Brain microvascular endothelial cell (primary cell): ENCODE measurements around the gene DENND1A.

Experiments used
- DNase-seq: peaks from one replicate; pipeline ENCODE4 v3.0.0-alpha.2; 2020
- H3K27ac ChIP-seq: fragments of 250-450 bp; sonication (Bioruptor Pico); 2 replicates; pipeline ENCODE4 v1.5.1; 2020; ENCODE audit warnings: mild to moderate bottlenecking, moderate library complexity
- H3K27me3 ChIP-seq: fragments of 250-450 bp; sonication (Bioruptor Pico); replicated peaks from 2 replicates; pipeline ENCODE4 v1.5.1; 2020; ENCODE audit warnings: mild to moderate bottlenecking
- H3K36me3 ChIP-seq: fragments of 250-450 bp; sonication (Bioruptor Pico); replicated peaks from 2 replicates; pipeline ENCODE4 v1.5.1; 2020; ENCODE audit warnings: mild to moderate bottlenecking
- H3K4me3 ChIP-seq: 2 replicates; pipeline ENCODE4 v1.5.1; 2011; ENCODE audit warnings: low read depth, mild to moderate bottlenecking, control low read depth, low read length, moderate library complexity
- in situ Hi-C: cut with HindIII; loops from 2 replicates; pipeline ENCODE4 v1.10.0; 2017; ENCODE audit warnings: low sequenced_read_pairs, low pct_ligation_motif_present
- TF ChIP-seq, protein P1 (sequence below): IDR thresholded peaks from 2 replicates; pipeline ENCODE4 v1.5.1; 2011; ENCODE audit warnings: low read depth, mild to moderate bottlenecking, moderate library complexity, low read length, control low read depth, inconsistent platforms; ENCODE audit errors: missing control alignments

Gene DENND1A

DNA sequence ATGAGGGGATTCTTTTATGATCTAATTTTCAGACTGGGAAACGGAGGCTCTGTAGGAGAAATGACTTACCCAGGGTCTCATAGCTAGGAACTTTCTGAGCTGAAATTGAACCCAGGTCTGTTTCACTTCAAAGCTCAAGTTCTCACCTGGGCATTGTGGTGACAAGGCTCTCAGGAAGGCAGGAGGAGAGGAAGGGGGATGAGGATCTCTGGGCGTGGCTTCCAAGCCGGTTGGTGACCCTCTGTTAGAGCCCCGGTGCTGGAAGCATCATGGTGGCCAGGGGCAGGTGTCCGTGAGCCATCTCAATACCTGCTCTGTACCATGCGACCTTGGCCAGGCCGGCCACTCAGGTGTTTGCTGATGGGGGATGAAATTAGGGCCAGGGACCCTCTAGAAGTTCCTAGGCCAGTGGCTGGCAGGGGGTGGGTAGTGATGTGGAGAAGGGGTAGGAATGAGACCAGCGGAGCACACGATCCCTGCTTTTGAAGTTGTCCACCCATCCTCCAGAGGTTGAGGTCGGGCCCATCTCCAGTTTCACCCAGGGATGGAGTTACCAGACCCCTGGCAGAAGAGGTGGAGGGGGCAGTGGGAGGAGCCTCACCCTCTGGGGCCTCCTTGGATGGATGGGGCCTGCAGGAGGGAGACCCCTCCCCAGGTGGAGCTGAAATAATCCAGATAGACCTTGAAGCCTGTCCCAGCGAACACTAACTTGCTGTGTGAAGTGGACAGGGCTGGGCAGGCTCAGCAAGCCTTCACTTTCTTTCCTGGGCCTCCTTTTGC lies 568.0 kb downstream of the DENND1A start:
- in situ Hi-C loops, result no loop called here
- TF ChIP-seq, protein P1, sequence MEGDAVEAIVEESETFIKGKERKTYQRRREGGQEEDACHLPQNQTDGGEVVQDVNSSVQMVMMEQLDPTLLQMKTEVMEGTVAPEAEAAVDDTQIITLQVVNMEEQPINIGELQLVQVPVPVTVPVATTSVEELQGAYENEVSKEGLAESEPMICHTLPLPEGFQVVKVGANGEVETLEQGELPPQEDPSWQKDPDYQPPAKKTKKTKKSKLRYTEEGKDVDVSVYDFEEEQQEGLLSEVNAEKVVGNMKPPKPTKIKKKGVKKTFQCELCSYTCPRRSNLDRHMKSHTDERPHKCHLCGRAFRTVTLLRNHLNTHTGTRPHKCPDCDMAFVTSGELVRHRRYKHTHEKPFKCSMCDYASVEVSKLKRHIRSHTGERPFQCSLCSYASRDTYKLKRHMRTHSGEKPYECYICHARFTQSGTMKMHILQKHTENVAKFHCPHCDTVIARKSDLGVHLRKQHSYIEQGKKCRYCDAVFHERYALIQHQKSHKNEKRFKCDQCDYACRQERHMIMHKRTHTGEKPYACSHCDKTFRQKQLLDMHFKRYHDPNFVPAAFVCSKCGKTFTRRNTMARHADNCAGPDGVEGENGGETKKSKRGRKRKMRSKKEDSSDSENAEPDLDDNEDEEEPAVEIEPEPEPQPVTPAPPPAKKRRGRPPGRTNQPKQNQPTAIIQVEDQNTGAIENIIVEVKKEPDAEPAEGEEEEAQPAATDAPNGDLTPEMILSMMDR, result no peak
- no peak for DNase-seq
- no peak overlapping the region for H3K4me3 ChIP-seq
- peaks cover 2% of the 10 kb centered on the region for H3K27me3 ChIP-seq
- no peaks in the 10 kb centered on the region for H3K36me3 ChIP-seq
- H3K27ac ChIP-seq, result no peak overlapping the region

DNA sequence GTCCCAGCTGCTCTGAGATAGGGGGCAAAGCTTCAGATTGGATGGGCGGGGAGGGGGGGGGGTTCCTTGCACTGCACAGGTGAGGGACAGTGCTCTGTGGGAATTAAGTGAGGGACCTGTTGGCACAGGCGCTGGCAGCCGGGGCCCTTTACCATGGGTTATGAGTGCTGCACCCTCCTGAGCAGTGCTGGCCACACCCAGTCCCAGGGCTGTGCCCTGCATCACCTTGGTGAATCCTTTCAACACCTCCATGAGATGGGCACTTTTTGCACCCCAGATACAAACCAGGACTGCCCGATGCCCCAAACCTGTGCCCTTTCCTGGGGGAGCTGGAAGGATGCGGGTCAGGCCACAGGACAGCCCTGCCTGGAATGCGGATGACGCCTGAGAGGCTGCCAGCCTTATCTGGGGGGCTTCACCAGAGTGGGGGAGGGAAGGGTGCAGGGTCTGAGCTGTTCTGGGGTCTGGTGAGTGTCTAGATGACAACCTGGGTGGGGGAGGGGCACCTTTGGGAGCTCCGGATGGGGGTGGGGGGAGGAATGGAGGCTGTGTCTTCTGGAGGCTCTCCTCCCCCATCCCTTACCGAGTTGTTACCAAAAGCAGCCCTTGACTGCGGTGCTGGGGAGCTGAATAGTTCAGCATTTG lies 568.7 kb downstream of the DENND1A start:
- Histone ChIP-seq H3K36me3 (no peaks in the 10 kb centered on the region), H3K4me3 (no peak overlapping the region), H3K27ac (no peak overlapping the region), H3K27me3 (peaks cover 2% of the 10 kb centered on the region)
- in situ Hi-C loops, result no loop called here
- DNase-seq, result no peak
- TF ChIP-seq, protein P1, result no peak

DNA sequence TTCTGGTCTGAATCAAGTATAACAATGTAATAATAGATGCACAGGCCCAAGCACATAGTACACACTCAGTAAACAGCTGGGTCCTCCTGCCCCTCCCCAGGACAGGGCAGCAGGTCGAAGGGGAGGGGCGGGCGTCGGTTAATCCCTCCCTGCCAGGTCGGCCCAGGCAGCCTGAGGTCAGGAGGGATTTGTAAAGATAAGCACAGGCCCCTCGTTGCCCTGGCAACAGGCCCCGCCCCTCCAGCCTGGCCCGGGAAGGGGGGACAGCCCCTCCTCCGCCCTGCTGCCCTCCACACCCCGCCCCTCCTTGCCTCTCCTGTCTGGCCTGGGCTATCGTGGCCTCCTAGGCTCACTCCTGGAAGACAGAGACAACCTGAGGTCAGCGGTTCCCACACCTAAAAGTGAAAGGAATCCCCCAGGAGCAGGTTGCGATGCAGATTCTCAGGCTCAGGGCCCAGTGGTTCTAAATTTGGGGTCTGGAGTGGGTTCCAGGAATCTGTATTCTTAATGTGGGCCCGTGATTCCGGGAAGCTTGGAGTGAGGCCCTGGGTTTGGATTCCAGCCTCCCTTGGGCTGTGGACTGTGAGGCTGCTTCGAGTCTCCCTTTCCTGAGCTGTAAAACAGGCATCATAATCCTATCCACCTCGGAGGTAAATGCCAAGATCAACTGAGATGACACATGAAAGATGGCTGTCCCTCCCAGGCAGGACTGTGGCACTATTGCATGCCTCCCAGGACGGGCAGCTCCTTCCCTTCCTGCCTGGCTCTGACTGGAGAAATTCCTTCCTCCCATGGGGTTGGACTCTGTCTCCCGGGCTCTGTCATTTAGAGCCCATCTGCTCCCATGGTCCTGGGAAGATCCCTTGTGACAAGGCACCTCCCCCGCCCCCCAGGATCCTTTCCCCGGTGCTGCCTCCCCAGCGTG lies 569.5 kb downstream of the DENND1A start:
- in situ Hi-C loops, result no loop called here
- Histone ChIP-seq H3K4me3 (no peak overlapping the region), H3K27me3 (peaks cover 2% of the 10 kb centered on the region), H3K36me3 (no peaks in the 10 kb centered on the region), H3K27ac (no peak overlapping the region)
- TF ChIP-seq, protein P1, result no peak
- DNase-seq, result no peak

DNA sequence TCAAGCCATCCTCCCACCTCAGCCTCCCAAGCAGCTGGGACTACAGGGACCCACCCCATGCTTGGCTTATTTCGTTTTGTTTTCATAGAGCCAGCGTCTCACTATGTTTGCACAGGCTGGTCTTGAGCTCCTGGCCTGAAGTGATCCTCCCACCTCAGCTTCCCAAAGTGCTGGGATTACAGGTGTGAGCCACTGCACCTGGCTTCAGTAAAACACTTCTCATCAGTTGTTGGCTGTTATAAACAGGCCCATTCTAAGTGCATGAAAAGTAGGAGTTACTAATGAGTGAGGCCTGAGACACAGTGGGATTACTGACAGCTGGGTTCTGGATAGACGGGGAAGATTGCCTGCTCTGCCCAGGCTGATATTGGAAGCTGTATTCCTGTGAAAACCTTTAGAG lies 570.4 kb downstream of the DENND1A start:
- DNase-seq, result no peak
- Histone ChIP-seq H3K4me3 (no peak overlapping the region), H3K36me3 (no peaks in the 10 kb centered on the region), H3K27me3 (peaks cover 6% of the 10 kb centered on the region), H3K27ac (no peak overlapping the region)
- in situ Hi-C loops, result no loop called here
- TF ChIP-seq, protein P1, result no peak

DNA sequence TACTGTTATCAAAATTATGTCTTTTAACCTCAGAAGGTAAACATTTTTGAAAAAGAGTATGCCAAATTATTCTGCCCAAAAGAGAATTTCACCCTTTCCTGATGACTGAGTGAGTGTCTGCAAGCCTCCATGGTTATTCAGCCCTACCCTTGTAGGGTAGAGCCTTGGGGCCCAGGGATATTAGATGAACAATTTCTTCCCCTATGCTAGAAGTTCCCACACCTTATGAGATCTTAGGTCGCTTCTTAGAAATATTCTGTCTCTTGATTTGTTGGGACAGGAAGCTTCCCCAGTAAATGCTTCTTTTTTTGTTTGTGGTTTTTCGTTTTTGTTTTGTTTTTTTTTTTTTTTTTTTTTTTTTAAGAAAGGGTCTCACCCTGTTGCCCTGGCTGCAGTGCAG lies 570.8 kb downstream of the DENND1A start:
- TF ChIP-seq, protein P1, result no peak
- Histone ChIP-seq H3K27me3 (peaks cover 6% of the 10 kb centered on the region), H3K4me3 (no peak overlapping the region), H3K36me3 (no peaks in the 10 kb centered on the region), H3K27ac (no peak overlapping the region)
- DNase-seq, result no peak
- in situ Hi-C loops, result no loop called here
